Neural progenitor cell (in vitro differentiated cells): ENCODE results near the gene CAB39L.

Source experiments
- EZH2phosphoT487 ChIP-seq: fragments of 200-600 bp; sonication (generic); IDR thresholded peaks from 2 replicates; pipeline ENCODE4 v1.6.1; 2017; ENCODE audit warnings: antibody characterized with exemption
- TF ChIP-seq, protein P1 (sequence below): fragments of 200-600 bp; sonication (generic); IDR thresholded peaks from 2 replicates; pipeline ENCODE4 v1.5.1; 2017; ENCODE audit warnings: antibody characterized with exemption, mild to moderate bottlenecking

DNA sequence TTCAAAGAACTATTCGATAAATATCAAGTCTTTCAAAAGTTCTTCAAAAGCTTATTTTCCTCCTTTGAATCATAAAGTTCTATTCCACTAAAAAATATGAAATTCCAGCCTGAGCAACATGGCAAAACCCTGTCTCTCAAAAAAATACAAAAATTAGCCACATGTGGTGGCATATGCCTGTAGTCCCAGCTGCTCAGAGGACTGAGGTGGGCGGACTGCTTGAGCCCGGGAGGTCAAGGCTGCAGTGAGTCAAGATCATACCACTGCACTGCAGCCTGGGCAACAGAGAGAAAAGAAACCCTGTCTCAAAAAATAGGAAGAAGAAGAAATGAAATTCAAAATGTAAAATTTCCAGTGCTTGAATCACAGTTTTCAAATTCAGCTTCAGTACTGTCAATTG lies 24.6 kb downstream of the CAB39L start:
- TF ChIP-seq, protein P1, sequence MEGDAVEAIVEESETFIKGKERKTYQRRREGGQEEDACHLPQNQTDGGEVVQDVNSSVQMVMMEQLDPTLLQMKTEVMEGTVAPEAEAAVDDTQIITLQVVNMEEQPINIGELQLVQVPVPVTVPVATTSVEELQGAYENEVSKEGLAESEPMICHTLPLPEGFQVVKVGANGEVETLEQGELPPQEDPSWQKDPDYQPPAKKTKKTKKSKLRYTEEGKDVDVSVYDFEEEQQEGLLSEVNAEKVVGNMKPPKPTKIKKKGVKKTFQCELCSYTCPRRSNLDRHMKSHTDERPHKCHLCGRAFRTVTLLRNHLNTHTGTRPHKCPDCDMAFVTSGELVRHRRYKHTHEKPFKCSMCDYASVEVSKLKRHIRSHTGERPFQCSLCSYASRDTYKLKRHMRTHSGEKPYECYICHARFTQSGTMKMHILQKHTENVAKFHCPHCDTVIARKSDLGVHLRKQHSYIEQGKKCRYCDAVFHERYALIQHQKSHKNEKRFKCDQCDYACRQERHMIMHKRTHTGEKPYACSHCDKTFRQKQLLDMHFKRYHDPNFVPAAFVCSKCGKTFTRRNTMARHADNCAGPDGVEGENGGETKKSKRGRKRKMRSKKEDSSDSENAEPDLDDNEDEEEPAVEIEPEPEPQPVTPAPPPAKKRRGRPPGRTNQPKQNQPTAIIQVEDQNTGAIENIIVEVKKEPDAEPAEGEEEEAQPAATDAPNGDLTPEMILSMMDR: no peak
- TF ChIP-seq EZH2phosphoT487: no peak
